GM21447 (cell line): ENCODE results near the gene CACNA1C.

Experiments
- ATAC-seq: cut with Tn5 transposase; IDR thresholded peaks from one replicate; pipeline ENCODE4 v1.9.1; 2021; ENCODE audit not compliant: unreplicated experiment

The CACNA1C gene

GRCh38 chr12:2493086-2493485, 440.3 kb downstream of the CACNA1C start:
- ATAC-seq: no peak

- ATAC-seq: no peak
Measured at GRCh38 chr12:2494486-2495192, 441.9 kb downstream of the CACNA1C start.

- no peak for ATAC-seq
Measured at GRCh38 chr12:2495417-2496112, 442.8 kb downstream of the CACNA1C start.

GRCh38 chr12:2498964-2499500, 446.2 kb downstream of the CACNA1C start:
- no peak for ATAC-seq

GRCh38 chr12:2501464-2502191, 448.8 kb downstream of the CACNA1C start:
- no peak for ATAC-seq

GRCh38 chr12:2503036-2503435, 450.2 kb downstream of the CACNA1C start:
- ATAC-seq: no peak

- no peak for ATAC-seq
Measured at GRCh38 chr12:2503762-2504161, 451.0 kb downstream of the CACNA1C start.

GRCh38 chr12:2504577-2504976, 451.8 kb downstream of the CACNA1C start:
- ATAC-seq: no peak

GRCh38 chr12:2507814-2508213, 455.0 kb downstream of the CACNA1C start:
- no peak for ATAC-seq

- ATAC-seq: no peak
Measured at GRCh38 chr12:2509137-2509536, 456.4 kb downstream of the CACNA1C start.

- no peak for ATAC-seq
Measured at GRCh38 chr12:2510045-2510444, 457.3 kb downstream of the CACNA1C start.

- no peak for ATAC-seq
Measured at GRCh38 chr12:2513141-2514037, 460.6 kb downstream of the CACNA1C start.

- no peak for ATAC-seq
Measured at GRCh38 chr12:2514038-2514340, 461.2 kb downstream of the CACNA1C start.

GRCh38 chr12:2520722-2521246, 468.0 kb downstream of the CACNA1C start:
- no peak for ATAC-seq

GRCh38 chr12:2523317-2523716, 470.5 kb downstream of the CACNA1C start:
- no peak for ATAC-seq

GRCh38 chr12:2523844-2524243, 471.1 kb downstream of the CACNA1C start:
- ATAC-seq: no peak

GRCh38 chr12:2526371-2526770, 473.6 kb downstream of the CACNA1C start:
- ATAC-seq: no peak

- no peak for ATAC-seq
Measured at GRCh38 chr12:2528001-2528400, 475.2 kb downstream of the CACNA1C start.

- ATAC-seq: no peak
Measured at GRCh38 chr12:2529807-2530206, 477.0 kb downstream of the CACNA1C start.

- ATAC-seq: no peak
Measured at GRCh38 chr12:2531371-2531770, 478.6 kb downstream of the CACNA1C start.

- no peak for ATAC-seq
Measured at GRCh38 chr12:2533036-2533435, 480.2 kb downstream of the CACNA1C start.
